HL-60 (cell line): Measurements from ENCODE around the gene RAPGEF2.

Source experiments
- DNase-seq, 2 experiments: peaks; one replicate each; pipeline ENCODE4 v3.0.0-alpha.2; 2010 to 2020; ENCODE audit warnings: low read depth in 1 of 2, low spot score in 1 of 2
- H3K27ac ChIP-seq: fragments of 250-450 bp; sonication (Bioruptor Pico); replicated peaks from 2 replicates; pipeline ENCODE4 v1.5.1; 2020; ENCODE audit warnings: mild to moderate bottlenecking, moderate library complexity
- H3K27me3 ChIP-seq: fragments of 250-450 bp; sonication (Bioruptor Pico); 2 replicates; pipeline ENCODE4 v1.5.1; 2021; ENCODE audit warnings: mild to moderate bottlenecking, moderate library complexity; ENCODE audit not compliant: insufficient read depth, poor library complexity, severe bottlenecking
- H3K4me3 ChIP-seq: replicated peaks from 2 replicates; pipeline ENCODE4 v1.5.1; 2011; ENCODE audit warnings: mild to moderate bottlenecking, control low read depth, low read length; ENCODE audit not compliant: insufficient read depth
- GABPA ChIP-seq: IDR thresholded peaks from 2 replicates; pipeline ENCODE4 v1.6.1; 2012; ENCODE audit warnings: low read depth
- POLR2AphosphoS5 ChIP-seq: IDR thresholded peaks from 2 replicates; pipeline ENCODE4 v1.6.1; 2012; ENCODE audit warnings: low read depth
- SPI1 ChIP-seq: IDR thresholded peaks from 2 replicates; pipeline ENCODE4 v1.6.1; 2012; ENCODE audit warnings: low read depth, mild to moderate bottlenecking, borderline replicate concordance
- long read RNA-seq: library from polyadenylated mRNA; unstranded; transcript quantifications from one replicate; pipeline ENCODE4 v2.0.0, GENCODE V29; 2020
- TF ChIP-seq, protein P1 (sequence below): IDR thresholded peaks from one replicate; pipeline ENCODE4 v1.5.1; 2011; ENCODE audit warnings: low read length, control low read depth, inconsistent platforms; ENCODE audit not compliant: insufficient read depth
- TF ChIP-seq, protein P2 (sequence below): IDR thresholded peaks from 2 replicates; pipeline ENCODE4 v1.6.1; 2012; ENCODE audit warnings: low read depth; ENCODE audit not compliant: insufficient replicate concordance

Gene RAPGEF2
- long read RNA-seq, partial matches to known transcripts = 2 of 2 reads
- long read RNA-seq, other reads (novel, unspliced or antisense) = 0 of 2 reads

GRCh38 chr4:159102622-159103383, at the start of gene RAPGEF2:
RAPGEF2 (plus strand) TSS chr4:159103079; CDS start chr4:159104163, 1,084 bp downstream.
- Histone ChIP-seq H3K27me3 (peaks cover 3% of the 10 kb centered on the region), H3K4me3 (peak within 1 kb of the TSS; percentile 84), H3K27ac (peak within 1 kb of the TSS; percentile 78)
- DNase-seq = peak; percentile 67 to 92
- TF ChIP-seq POLR2AphosphoS5 = no peak
- TF ChIP-seq SPI1 = peak; percentile 82
- no peak for TF ChIP-seq GABPA

- DNase-seq = no peak
- Histone ChIP-seq H3K4me3 (no peak overlapping the region), H3K27ac (no peak overlapping the region), H3K27me3 (no peaks in the 10 kb centered on the region)
- TF ChIP-seq SPI1 = peak; percentile 54; the same call in 1 of the 2 replicates
- TF ChIP-seq, protein P1, sequence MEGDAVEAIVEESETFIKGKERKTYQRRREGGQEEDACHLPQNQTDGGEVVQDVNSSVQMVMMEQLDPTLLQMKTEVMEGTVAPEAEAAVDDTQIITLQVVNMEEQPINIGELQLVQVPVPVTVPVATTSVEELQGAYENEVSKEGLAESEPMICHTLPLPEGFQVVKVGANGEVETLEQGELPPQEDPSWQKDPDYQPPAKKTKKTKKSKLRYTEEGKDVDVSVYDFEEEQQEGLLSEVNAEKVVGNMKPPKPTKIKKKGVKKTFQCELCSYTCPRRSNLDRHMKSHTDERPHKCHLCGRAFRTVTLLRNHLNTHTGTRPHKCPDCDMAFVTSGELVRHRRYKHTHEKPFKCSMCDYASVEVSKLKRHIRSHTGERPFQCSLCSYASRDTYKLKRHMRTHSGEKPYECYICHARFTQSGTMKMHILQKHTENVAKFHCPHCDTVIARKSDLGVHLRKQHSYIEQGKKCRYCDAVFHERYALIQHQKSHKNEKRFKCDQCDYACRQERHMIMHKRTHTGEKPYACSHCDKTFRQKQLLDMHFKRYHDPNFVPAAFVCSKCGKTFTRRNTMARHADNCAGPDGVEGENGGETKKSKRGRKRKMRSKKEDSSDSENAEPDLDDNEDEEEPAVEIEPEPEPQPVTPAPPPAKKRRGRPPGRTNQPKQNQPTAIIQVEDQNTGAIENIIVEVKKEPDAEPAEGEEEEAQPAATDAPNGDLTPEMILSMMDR = no peak
These were observed 47.0 kb upstream of the RAPGEF2 start for GRCh38 chr4:159055833-159056232.

- H3K27ac ChIP-seq = no peak overlapping the region
- no peaks in the 10 kb centered on the region for H3K27me3 ChIP-seq
- no peak for DNase-seq
- TF ChIP-seq, protein P1 = no peak
- TF ChIP-seq, protein P2, sequence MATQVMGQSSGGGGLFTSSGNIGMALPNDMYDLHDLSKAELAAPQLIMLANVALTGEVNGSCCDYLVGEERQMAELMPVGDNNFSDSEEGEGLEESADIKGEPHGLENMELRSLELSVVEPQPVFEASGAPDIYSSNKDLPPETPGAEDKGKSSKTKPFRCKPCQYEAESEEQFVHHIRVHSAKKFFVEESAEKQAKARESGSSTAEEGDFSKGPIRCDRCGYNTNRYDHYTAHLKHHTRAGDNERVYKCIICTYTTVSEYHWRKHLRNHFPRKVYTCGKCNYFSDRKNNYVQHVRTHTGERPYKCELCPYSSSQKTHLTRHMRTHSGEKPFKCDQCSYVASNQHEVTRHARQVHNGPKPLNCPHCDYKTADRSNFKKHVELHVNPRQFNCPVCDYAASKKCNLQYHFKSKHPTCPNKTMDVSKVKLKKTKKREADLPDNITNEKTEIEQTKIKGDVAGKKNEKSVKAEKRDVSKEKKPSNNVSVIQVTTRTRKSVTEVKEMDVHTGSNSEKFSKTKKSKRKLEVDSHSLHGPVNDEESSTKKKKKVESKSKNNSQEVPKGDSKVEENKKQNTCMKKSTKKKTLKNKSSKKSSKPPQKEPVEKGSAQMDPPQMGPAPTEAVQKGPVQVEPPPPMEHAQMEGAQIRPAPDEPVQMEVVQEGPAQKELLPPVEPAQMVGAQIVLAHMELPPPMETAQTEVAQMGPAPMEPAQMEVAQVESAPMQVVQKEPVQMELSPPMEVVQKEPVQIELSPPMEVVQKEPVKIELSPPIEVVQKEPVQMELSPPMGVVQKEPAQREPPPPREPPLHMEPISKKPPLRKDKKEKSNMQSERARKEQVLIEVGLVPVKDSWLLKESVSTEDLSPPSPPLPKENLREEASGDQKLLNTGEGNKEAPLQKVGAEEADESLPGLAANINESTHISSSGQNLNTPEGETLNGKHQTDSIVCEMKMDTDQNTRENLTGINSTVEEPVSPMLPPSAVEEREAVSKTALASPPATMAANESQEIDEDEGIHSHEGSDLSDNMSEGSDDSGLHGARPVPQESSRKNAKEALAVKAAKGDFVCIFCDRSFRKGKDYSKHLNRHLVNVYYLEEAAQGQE = no peak
- TF ChIP-seq GABPA (no peak), SPI1 (no peak), POLR2AphosphoS5 (no peak)
- no peak overlapping the region for H3K4me3 ChIP-seq
These were observed 42.7 kb upstream of the RAPGEF2 start for GRCh38 chr4:159060161-159060560.

DNA sequence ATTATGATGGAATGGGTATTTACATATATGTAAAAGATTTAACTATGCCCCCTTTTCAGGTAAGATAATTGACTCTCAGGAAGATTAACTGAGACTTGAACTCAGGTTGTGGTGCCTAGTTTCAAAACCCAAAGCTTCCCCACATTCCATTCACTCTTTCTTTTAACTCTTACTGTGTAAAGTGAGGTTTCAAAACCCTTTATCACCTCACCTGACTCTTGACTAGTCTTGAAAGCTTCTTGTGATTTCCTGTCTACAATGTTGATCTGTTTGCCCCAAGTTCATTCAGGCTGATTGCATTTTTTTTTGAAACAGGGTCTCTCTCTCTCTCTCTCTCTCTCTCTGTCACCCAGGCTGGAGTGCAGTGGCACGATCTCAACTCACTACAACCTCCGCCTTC, 40.5 kb upstream of the RAPGEF2 start:
- Histone ChIP-seq H3K27ac (no peak overlapping the region), H3K27me3 (no peaks in the 10 kb centered on the region), H3K4me3 (no peak overlapping the region)
- no peak for DNase-seq
- TF ChIP-seq, protein P1 = no peak
- TF ChIP-seq POLR2AphosphoS5 = no peak
- TF ChIP-seq, protein P2 = no peak
- TF ChIP-seq GABPA = no peak
- TF ChIP-seq SPI1 = no peak
